HG03280 (cell line): ENCODE results near the gene PGAM5.

Experiments
- ATAC-seq: cut with Tn5 transposase; IDR thresholded peaks from one replicate; pipeline ENCODE4 v1.9.1; 2021; ENCODE audit warnings: mild to moderate bottlenecking, moderate library complexity; ENCODE audit not compliant: unreplicated experiment

The PGAM5 gene

DNA sequence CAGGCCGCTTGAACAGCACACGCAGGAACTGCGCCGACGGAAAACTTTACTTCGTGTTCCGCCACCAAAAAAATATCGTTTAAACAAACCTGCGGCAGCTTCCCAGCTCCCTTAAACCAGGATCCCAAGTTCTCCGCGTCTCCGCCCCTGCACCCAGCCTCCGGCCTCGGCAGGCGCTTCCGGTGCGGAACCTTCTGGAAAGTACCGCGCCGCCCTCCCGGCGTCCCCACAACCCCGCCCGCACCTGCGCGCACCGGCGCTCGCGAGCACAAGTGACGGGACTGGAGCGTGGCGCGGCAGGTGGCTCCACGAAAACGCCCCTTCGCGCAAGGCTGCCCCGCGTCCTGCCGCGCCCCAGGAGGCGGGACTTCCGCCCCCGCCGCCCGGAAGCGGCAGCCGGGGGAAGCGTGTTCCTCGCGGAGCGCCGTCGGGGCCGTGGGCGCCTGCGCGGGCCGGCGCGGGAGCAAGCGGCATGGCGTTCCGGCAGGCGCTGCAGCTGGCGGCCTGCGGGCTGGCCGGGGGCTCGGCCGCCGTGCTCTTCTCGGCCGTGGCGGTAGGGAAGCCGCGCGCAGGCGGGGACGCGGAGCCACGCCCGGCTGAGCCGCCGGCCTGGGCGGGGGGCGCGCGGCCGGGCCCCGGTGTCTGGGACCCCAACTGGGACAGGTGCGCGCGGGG is at the start of gene PGAM5:
Gene PGAM5 (plus strand): TSS at position 438 of the 675 bp plus-strand sequence. CDS start 35 bp downstream, at position 473.
- peak; percentile 91 for ATAC-seq

DNA sequence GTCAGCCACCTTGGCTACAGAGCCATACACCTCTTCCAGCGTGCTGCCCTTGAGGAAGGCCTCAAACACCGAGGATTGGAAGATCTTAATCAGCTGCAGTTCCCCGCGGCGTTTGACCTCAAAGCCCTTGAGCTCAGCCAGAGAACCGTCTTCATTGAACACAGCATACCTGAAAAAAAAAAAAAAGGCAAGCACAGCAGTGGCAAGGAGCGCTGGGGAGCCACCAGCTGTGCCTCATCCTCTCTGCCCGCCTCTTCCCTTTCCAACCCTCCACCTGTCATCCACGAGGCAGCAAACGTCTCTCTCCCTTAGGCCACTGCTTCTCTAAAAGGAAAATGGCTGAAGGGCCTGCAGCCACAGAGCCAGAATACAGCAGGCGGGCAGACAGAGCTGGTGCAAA is 49.6 kb upstream of the PGAM5 start:
- ATAC-seq, result no peak

DNA sequence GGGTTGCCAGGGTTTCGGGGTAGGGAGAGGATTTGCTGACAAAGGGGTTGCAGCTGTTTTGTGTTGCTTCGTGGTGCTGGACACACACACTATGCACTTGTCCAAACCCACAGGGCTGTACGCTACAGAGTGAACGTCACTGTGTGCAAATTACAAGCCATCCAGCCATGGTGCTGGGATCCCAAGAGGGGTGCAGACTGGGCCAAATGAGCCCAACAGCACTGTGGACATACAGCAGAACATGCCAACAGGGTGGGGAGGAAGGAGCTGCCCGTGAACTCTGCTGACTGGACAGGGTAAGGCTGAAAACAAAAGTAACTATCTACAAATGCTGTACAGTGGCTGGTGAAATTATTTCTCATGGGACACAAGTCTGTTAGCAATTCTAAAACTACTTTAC is 48.7 kb upstream of the PGAM5 start:
- ATAC-seq, result no peak

DNA sequence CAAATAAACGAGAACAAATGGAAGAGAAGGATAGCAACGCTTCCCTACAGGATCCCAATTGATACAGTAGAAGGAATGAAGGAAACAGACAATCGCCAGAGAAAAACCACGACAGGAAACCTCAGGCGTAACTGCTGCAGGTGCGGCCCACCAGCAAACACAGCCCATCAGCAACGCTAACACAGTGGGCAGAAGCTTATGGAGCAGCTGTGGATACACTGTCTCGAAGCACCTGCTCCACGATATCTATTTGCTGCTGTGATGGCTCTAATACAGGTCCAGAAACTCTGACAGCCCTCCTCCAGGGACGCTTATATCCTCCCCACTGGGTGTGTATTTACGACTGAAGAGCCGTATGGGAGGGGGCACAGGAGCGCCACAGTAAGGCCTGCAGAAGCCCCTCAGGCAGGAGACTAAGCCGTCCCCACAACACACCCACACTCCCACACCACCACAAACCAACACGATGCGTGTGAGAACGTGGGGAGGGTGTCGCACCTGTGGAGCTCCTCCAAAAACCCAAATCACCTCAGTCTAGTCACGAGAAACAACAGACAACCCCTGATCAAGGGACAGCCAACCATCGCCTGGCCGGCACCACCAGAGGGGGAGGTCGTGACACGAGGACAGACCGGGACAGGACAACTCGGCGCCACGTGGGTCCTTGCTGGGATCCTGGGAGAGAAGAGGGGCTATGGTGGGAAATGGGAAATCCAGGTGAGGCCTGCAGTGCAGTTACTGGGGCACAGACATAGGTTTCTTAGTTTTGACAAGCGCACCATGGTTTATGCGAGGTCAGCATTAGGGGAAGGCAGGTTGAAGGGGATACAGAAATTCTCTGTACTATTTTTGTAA is 47.5 kb upstream of the PGAM5 start:
- ATAC-seq, result no peak

DNA sequence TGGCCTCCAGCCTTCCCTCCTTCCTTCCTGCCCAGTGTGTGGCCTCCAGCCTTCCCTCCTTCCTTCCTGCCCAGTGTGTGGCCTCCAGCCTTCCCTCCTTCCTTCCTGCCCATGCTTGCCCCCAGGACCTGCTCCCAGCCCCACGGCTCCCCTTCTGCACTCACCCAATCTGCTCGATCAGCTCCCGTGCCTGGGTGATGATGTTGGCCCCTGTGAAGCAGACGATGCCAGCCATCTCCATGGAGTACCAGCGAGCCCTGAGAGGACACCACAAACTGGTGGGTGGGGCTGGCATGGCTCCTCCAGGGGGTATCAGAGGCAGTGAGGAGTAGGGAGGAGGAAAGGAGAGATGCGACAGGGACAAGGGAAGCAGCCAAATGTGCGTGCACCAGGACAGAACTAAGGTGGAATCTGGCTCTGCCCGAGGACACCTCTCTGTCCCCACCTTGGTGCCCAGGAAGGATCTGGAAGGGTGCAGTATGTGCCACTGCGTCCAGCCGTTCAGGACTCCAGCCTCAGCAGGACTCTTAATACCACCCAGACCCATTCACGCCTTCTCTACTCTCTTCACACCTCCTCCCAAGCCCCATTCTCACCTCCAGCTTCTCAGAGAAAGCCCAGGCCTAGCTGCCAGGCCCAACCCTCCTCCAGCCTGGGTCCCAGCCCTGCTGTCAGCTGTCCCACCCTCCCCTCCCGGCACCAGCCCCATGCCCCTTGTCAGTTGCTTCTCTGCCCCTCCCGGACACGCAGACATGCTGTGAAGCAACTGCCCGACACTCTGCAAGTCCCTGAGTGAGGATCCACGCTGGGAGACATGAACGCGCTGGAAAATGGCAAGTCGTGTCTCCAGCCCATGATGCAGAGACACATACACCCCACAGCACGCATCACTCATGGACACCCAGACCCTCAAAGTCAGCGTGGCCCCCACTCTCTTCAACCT is 46.2 kb upstream of the PGAM5 start:
- ATAC-seq, result no peak

DNA sequence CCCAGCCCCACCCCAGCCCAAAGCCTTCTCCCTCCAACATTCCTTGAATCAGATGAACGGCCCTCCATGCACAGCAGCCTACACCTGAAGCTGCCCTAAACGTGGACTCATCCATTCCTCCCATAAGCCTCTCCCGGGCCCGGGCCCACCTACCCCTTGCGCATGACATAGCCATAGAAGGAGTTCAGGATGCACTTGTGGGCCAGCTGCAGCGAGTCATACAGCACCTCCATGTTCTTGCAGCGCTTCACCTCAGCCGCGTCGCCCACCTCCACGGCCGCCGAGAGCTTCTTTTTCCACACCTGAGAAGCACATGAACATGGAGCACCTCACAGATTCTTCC is 45.5 kb upstream of the PGAM5 start:
- ATAC-seq, result no peak

DNA sequence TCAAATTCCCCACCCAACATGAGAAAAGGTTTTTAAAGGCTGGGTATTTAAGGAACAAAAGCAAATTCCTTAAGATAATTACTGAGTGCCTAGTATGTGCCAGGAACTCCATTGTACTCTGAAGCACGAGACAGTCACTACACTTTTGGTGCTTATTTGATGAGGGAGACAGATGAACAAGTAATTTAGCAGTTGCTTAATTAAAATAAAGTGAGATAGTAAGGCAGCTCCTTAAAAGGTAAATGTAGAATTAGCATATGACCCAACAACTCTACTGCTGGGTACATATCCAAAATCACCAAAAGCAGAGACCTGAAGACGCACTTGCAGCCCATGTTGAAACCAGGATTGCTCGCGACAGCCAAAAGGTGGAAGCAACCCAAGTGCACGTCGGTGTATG is 44.8 kb upstream of the PGAM5 start:
- ATAC-seq, result no peak

DNA sequence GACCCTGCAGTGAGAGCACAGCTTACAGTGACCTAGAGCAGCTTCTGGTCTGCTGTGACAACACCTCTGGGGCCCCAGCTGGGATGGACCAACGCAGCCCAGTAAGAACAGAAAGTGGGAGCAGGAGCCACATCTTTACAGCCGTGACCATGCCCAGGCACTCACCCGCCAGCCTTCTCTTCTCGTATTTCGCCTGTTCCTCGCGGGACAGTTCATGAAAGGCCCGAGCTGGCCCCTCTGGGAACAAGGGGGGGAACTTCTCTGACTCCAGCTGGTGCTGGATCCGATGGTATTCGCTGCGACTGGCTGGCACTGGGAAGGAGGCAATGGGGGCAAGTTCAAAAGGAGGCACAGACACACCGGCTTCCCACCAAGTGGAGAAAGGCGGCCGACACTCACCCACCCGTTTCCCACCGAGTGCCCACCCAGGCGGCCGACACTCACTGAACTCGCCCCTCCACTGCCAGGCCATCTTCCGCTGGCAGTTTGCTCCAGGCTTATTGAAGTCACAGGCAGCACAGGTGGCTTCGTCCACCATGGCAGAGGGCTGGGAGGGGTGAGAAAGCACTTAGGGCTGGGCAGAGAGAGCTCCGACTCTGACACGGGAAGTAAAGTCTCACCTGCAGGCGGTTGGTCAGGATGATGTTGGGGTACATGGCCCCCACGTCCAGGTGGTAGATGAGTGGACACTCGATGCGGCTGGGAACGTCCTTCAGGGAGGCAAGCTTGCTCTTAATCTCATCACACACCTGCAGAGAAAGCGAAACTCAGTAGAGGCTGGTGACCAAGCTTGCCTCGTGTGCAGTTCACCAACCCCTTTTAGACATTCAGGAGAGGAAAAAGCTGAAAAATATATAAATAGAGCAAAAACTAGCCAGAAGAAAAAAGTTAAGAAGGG is 42.2 kb upstream of the PGAM5 start:
- ATAC-seq, result no peak

DNA sequence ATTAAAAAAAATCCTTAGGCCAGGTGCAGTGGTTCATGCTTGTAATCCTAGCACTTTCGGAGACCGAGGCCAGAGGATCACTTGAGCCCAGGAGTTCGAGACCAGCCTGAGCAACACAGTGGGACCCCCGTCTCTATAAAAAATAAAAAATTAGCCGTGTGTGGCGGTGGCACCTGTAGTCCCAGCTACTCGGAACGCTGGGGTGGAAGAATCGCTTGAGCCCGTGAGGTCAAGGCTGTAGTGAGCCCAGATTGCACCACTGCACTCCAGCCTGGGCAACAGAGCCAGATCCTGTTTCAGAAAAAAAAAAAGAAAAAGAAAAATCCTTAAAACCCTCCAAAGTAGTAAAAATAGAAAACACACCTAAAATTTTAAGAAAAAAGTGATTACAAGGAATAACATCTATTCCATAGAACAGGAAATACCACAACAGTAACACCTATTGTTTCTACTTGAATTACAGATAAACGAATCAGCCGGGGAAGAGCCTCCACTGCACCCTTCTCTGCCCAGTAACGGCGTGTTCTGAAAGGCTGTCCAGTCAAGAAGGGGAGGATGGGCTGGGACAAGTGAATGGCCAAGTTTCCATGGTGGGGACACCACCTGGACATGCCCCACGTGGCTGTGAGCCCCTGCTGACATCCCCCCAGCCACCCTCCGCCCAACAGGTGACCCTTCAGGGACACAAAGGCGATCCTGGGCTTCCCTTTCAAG is 41.3 kb upstream of the PGAM5 start:
- no peak for ATAC-seq

DNA sequence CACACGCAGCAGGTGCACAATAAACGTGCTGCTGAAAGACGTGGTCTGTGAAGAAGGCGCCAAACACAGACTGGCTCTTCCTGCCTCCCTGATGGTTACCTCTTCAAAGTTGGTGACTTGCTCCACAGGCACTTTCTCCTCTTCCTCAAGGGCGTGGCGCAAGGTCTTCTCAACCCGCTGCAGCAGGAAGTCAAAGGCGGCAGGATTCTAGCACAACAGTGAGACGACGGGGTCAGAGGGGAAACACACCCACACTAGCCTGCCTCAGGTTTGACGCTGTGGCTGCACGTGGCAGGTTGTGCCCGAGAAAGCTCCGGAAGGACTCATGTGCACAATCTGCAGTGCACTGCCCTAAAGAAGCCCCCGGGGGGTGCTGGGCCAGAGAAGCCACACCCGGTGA is 38.5 kb upstream of the PGAM5 start:
- ATAC-seq, result no peak

DNA sequence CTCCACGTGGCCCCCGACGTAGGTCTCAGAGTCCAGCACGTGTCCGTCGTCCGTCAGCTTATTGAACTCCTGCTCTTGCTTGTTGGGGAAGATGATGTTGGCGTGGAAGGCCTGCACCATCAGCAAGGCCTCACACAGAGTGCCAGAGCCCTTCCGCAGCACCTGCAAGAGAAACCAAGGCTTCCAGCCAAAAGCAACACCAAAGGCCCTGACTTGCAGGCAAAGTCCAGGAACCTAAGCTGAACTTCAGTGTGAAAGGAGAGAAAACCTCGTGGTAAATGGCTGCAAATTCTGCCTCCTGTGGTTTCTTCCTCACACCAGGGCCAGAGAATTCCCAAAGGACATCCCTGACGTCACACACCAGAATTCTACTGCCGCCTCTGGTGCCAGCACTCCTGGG is 38.0 kb upstream of the PGAM5 start:
- no peak for ATAC-seq

DNA sequence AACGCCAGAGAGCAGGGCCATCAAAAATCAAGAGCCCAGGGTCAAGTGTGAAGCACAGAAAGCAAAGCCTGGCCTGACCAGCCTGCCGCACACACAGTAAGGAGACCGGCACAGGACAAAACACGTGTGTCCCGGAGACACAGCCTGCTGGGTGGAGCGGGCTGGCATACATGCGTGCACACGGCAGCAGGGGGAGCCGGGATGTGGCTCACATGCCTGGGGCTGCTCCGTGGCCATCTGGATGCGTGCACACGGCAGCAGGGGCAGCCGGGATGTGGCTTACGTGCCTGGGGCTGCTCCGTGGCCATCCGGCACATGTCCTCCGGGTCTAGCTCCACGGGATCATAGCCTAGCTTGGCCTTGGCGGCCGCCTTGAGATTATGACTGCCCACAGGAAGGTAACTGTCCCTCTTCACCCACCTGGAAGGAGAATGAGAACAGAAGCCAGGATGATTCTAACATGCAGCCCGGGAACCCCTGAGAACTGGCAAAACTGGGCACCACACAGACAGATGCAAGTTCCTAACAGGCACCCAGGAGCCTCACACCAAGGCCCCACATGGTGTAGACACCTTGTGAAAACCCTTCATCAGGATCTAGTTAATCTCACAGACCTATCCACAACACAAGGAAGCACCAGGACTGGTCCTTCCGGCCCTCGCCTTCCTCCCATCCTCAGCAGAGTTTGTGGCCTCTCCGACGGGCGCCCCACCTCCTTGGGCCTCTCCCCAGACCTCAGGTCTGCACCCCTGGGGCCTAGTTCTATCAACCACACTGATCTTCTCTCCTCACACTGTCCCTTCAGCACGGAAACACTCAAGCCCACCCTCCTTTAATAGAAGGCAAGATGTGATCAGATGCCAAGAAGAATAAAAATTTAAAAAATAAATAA is 37.1 kb upstream of the PGAM5 start:
- no peak for ATAC-seq

DNA sequence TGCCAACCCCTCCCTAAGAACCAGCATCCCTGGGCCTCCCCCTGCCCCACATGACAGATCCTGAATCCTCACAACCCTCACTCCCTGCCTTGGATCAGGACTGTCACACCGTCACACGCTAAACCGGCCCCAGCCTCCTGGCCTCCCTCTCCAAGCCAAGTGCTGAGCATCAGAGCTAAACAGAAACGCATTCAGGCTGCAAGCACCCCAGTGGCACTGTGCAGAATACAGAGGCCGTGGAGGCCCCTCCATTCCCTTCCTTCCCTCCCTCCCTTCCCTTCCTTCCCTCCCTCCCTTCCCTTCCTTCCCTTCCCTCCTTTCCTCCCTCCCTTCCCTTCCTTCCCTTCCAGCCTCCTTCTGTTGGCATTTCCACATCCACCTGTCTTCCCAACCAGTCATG is 36.1 kb upstream of the PGAM5 start:
- no peak for ATAC-seq

DNA sequence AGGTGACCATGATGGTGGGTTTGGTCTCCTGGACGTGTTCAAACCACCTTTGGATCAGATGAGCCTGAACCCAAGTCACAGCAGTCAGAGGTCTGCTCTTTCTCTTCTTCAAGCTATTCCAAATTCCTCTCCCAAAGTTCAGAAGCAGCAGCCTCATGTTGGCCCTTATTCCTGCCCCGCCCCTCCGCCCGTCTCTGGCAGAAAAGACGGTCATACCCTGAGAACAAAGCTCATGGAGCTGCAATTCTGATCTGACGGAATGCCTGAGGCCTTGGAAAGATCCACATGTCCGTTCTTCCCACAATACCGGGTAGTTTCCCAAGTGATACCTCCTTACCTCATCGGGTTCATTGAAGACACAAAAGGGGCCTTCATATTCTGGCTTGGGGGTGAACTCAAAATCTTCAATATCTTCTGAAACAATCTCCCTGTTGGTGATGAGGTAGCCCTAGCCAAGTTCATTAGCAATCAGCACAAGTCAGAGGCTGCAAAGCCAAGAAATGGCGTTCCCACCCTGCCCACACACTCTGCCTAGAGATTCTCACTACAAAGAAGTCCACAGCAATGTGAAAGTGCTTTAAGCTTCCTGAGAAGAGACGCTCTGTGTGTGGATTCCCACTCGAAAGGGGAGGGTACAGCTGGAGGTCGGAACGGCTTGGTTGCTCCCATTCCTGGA is 34.7 kb upstream of the PGAM5 start:
- no peak for ATAC-seq

DNA sequence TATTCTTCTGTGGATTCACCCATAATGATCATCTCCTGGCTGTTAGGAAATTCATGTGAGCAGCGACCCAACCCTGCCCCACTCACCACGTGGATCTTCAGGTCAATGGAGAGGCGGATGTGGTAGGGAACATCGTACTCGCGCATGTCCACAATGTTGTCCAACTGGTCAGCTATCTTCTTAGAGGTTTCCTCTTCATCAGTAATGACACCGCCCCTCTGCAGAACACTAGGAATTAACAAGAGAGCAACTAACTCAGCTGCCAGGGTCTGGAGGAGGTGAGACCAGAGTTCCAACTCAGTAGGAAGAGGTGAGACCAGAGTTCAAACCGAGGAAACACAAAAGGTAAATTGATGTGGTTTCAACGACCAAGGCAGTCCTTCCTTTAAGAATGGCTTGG is 33.1 kb upstream of the PGAM5 start:
- ATAC-seq, result no peak

DNA sequence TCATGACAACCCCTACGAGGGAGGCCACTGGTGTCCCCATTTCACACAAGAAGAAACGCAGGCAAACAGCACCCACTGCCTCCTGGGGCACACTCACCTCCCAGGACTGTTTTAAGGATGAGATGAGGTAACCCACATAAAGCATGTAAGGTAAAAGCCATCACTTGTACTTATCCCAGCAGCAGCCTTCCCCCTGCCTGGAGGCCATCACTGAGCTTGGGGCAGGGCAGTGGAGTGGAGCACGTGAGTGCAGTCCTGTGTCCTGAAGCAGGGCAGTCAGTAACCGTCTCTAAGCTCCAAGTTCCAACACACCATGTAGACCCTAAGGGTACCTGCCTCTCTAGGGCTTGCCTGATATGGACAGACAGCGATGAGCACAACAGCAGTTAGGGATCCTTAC is 25.2 kb upstream of the PGAM5 start:
- no peak for ATAC-seq

DNA sequence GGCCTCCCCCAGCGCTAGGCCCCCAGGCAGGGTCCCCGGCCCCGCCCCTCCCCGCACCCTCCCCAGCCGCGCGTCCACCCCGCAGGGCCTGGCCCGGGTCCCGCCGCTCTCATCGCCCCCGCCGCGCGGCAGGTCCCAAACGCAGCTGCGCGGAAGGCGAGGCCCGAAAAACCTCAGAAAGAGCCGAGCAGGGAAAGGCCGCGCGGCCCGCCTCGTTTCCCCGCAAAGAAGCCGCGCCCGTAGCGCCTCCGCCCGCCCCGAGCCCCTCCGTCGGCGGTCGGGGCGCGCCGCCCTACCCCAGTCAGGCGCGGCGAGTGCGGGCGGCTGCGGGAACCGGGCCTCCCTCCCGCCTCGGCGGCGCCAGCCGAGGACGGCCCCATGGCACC is 23.8 kb upstream of the PGAM5 start:
- peak; percentile 45 for ATAC-seq
